GM12874 (cell line): Measurements from ENCODE around the gene PPP1R12B.

ENCODE experiments used
- CTCF ChIP-seq: IDR thresholded peaks from 2 replicates; pipeline ENCODE4 v1.5.1; 2011; ENCODE audit warnings: low read depth, mild to moderate bottlenecking, control low read depth, low read length, moderate library complexity; ENCODE audit not compliant: insufficient read depth

Gene PPP1R12B, protein sequence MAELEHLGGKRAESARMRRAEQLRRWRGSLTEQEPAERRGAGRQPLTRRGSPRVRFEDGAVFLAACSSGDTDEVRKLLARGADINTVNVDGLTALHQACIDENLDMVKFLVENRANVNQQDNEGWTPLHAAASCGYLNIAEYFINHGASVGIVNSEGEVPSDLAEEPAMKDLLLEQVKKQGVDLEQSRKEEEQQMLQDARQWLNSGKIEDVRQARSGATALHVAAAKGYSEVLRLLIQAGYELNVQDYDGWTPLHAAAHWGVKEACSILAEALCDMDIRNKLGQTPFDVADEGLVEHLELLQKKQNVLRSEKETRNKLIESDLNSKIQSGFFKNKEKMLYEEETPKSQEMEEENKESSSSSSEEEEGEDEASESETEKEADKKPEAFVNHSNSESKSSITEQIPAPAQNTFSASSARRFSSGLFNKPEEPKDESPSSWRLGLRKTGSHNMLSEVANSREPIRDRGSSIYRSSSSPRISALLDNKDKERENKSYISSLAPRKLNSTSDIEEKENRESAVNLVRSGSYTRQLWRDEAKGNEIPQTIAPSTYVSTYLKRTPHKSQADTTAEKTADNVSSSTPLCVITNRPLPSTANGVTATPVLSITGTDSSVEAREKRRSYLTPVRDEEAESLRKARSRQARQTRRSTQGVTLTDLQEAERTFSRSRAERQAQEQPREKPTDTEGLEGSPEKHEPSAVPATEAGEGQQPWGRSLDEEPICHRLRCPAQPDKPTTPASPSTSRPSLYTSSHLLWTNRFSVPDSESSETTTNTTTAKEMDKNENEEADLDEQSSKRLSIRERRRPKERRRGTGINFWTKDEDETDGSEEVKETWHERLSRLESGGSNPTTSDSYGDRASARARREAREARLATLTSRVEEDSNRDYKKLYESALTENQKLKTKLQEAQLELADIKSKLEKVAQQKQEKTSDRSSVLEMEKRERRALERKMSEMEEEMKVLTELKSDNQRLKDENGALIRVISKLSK

DNA sequence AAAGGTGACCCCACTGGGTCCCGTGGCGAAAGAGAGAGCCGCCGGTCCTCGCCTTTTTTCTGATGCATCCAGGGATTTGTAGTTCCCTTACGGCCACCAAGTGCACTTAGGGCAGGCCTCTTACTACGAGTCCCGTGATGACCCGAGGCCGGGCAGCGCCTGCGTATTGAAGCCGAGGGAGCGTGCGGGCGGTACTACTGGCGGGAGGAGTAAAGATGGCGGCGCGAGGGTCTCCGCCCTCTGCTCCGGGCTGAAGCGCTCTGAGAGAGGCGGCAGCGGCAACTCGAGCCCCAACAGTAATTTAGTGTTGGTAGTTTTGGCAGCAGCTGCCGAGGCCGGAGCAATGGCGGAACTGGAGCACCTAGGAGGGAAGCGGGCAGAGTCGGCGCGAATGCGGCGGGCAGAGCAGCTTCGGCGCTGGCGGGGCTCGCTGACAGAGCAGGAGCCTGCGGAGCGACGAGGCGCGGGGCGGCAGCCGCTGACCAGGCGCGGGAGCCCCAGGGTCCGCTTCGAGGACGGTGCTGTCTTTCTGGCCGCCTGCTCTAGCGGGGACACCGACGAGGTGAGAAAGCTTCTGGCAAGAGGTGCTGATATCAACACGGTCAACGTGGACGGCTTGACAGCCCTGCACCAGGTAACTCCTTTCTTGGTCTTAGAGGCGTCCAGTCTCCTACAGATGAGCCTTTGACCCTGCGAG, at the start of gene PPP1R12B:
TSS of gene PPP1R12B (plus strand) at position 191 of the 697 bp plus-strand sequence. CDS start at position 344, 153 bp downstream.
- TF ChIP-seq CTCF = no peak

DNA sequence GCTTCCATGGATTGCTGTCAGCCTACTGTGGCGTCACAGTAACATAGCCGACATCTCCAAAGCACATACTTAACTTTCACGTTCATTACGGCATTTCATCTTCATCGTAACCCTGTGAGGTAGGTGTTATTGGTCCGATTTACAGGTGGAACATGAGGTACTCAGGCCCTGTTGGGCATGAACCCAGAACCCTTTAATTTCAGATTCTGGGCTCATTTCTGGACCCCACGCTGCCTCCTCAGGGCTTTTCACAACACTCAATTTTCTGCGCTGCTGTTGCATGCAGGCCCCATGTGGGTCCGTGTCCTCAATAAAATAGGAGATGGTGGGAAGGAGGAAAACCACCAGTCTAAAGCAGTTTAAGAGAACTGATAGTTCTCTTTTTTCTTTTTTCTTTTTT, 46.3 kb upstream of the PPP1R12B start:
- no peak for TF ChIP-seq CTCF

GRCh38 chr1:202304375-202304774, 44.1 kb upstream of the PPP1R12B start:
- no peak for TF ChIP-seq CTCF

GRCh38 chr1:202305168-202305567, 43.3 kb upstream of the PPP1R12B start:
- TF ChIP-seq CTCF = no peak

DNA sequence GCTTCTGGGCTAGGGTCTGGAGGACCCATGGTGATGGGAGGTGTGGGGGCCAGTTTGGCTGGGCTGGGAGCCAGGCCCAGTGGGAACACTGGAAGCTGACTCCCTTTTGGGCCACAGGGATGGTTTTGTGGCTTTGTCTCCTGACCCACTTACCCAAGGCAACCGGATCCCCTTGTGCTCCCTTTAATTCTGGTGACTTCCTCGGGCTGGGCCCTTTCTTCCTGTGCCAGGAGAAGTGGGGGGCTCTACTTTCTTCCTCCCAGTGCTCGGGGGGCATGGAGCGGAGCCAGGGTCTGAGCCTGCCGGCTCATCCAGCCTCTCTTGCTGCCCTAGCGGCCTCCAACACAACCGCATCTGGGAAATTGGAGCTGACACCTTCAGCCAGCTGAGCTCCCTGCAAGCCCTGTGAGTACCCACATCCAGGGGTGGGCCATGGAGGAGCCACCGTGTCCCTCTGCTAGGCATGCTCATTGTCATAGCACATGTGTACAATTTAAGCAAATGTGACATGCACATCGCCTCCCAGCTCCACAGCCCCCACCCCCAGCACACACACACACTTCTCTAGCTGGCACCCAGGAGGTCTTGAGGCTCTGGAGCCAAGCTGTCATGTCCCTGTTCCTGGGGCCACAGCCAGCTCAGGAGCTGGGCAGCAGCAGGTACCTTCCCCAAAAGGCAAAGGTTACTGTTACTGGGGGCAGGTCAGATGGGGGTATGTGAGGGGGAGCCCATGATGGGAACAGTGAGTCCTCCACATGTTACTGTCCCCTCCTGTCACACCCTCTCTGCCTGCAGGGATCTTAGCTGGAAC, 41.8 kb upstream of the PPP1R12B start:
- TF ChIP-seq CTCF = no peak

GRCh38 chr1:202310071-202310725, 38.3 kb upstream of the PPP1R12B start:
- no peak for TF ChIP-seq CTCF
